HG03439 (cell line): Measurements from ENCODE around the gene MTNR1A.
"Not testable (repeated sequence)": the region's sequence is repeated elsewhere in the genome, so short reads cannot be mapped to it uniquely, and the experiment has no call there.

Experiments used
- ATAC-seq: cut with Tn5 transposase; IDR thresholded peaks from one replicate; pipeline ENCODE4 v1.9.1; 2021; ENCODE audit warnings: mild to moderate bottlenecking, moderate library complexity; ENCODE audit not compliant: unreplicated experiment

MTNR1A gene

DNA sequence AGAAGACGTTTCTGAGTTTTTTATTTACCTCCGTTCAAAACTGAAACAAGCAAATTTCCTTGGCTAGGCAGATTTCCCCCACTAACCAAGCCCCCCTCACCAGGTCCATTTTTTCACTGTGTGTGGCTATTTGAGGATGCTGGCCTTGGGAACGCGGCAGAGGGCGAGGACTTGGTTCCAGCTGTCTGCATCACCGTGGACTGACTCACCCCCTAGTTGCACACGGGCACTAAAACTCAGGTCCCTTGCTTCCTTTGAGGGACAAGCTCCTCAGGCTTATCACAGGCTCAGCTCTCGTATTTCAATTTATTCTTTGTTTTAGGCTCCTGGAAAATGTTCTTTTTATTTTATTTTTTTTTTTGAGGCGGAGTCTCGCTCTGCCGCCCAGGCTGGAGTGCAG is 8.4 kb upstream of the MTNR1A start:
- no peak for ATAC-seq

DNA sequence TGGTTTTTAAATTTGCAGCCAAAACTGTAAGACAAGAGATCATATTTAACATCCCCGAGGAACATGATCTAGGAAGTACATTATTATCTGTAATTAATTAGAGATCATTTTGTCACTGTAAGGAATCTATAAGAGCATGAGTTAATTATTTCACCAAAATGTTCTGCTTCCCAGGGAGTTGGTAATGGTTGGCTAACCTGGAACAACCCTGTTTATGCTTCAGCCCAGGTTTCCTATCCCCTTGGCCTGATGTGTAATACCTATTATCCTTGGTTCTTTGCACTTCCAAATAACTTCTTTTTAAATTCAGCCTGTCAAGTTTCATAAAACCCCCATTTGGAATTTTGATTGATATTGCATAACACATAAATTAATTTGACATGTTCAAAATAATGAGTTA is 6.4 kb upstream of the MTNR1A start:
- no peak for ATAC-seq

DNA sequence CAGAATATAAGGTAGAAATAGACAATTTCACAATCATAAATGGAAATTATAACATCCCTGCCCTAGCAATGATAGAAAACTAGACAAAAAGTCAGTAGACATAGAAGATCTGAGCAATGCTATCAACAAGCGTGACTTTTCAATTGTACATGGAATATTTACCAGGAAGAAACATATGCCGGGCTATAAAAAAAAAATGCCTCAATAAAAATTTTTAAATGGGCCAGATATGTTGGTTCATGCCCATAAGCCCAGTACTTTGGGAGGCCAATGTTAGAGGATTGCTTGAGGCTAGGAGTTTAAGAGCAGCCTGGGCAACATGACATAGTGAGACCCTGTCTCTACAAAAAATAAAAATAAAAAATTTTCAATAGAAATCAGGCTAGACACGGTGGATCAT is 5.3 kb upstream of the MTNR1A start:
- ATAC-seq, result no peak

DNA sequence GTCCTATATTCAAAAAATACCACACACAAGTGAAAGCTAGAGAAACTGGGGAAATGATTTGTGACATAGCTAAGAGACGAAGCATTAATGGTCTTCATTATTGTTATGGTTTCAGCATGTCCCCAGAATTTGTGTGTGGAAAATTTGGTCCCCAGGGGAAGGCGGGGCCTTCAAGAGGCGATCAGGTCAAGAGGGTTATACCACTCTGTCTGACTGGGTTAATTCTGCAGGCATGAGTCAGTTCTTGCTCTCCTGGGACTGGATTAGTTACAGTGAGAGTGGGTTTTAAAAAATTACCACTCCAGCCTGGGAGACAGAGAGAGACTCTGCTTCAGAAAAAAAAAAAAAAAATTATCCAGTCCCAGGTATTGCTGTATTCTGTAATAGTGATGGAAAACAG is 2.1 kb upstream of the MTNR1A start:
- no peak for ATAC-seq

DNA sequence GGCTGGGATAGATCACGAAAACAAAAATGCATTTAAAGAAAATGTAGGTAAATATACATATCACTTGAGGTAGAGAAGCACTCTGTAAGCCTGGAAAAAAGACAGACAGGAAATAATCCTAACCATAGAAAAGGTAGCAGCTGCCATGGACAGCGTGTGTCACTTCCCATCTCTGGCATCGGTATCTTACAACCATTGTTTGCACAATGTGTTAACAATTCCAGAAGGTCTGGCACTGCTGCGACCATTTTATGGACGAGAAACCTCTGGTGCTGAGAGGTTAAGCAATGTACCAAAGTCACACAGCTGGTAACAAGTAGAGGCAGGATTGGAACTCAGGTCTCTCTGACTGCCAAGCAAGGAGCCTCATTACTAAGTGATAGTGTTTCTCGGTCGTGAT is 1.7 kb upstream of the MTNR1A start:
- no peak for ATAC-seq

DNA sequence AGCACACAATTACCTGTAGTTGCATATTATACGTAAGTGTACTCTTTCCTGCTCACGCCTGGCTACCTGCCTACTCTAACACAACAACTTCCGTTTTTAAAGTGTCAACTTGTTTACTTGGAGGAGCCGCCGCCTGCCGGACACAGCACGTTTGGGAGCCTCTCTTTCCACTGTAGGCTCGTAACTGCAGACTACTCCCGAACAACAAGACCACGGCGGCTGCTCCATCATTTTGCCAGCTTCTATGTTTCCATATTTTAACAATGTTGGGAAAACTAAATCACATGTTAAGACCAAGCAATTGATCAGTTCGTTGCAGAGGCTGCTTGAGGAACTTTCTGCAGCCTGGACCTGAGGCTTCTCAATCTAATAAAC is 841 bp downstream of the MTNR1A start:
- no peak for ATAC-seq

- ATAC-seq, result no peak
Measured at GRCh38 chr4:186553717-186554116, 1.6 kb downstream of the MTNR1A start.

GRCh38 chr4:186551849-186552248 is 3.5 kb downstream of the MTNR1A start:
- no peak for ATAC-seq

DNA sequence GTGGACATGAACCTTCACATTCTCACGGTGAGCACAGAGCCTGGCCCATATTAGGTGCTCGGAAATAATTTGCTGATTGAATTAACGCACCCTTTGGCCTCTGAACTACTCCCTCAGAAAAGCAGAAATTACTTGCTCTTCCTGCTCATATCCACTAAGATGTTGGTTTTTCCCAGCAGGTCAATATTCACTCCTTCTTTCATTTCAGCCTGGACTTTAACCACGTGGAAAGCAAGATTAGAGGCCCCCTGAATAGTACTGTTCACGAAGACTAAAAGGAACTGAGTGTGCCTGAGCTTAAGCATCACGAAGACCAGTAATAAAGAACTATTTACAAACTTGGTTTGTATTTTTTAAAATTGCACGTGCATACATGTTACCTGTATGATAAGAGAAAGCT is 9.9 kb downstream of the MTNR1A start:
- no peak for ATAC-seq

DNA sequence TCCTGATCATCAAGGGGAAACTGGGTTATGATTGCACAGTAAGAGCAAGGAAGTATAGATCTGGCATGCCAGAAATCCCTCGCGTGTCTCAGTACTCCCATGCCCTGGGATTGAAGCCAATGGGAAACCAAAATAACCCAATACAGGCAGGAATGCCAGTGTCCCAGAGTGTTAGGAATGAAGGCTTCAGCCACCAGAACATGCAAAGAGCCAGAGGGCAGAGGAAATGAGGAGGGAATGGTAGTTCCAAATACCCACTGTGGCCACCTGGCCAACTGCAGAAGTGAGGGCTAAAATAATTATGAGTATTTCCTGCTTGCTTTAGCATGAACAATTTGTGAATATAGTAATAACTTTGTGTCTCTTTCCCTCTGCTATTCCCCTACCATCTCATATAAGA is 12.2 kb downstream of the MTNR1A start:
- ATAC-seq, result no peak

GRCh38 chr4:186541801-186542200 is 13.6 kb downstream of the MTNR1A start:
- no peak for ATAC-seq

- ATAC-seq, result no peak
Measured at GRCh38 chr4:186537843-186538521, 17.4 kb downstream of the MTNR1A start.

GRCh38 chr4:186536285-186536684 is 19.1 kb downstream of the MTNR1A start:
- ATAC-seq, result no peak

DNA sequence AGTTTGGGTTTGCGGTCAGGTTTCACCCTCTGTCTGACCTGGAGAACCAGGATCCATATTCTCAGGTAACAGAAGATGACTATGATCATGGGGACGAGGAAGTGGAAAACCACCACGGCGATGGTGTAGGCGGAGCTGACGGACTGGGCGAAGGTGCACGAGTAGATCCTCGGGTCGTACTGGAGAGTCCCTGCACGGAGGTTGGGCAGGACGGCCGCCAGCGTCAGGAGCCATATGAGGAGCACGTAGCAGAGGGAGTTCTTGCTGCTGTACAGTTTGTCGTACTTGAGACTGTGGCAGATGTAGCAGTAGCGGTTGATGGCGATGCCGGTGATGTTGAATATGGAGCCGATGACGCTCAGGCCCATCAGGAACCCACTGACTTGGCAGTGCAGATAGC is 21.3 kb downstream of the MTNR1A start:
- no peak for ATAC-seq

GRCh38 chr4:186523927-186524326 is 31.4 kb downstream of the MTNR1A start:
- not testable (repeated sequence) for ATAC-seq

DNA sequence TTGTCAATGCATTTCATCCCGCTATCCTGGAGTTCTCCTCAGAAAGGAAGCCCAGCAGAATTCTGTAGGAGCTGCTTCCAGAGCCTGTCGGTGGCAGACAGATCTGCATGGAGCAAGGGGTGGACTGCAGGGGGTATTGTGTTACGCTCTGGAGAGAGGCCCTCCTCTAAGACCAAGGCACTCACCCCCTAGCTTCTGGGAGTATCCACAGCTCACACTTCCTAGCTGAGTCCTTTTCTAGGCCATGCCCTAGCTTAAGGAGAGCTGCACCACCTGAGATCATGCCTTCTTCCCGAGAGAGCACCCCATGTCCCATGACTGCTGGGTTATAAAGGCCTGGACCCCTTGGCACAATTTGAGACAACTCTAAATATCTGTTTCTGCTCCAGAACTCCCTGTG is 39.1 kb downstream of the MTNR1A start:
- ATAC-seq, result no peak

GRCh38 chr4:186514271-186514950 is 41.0 kb downstream of the MTNR1A start:
- no peak for ATAC-seq

DNA sequence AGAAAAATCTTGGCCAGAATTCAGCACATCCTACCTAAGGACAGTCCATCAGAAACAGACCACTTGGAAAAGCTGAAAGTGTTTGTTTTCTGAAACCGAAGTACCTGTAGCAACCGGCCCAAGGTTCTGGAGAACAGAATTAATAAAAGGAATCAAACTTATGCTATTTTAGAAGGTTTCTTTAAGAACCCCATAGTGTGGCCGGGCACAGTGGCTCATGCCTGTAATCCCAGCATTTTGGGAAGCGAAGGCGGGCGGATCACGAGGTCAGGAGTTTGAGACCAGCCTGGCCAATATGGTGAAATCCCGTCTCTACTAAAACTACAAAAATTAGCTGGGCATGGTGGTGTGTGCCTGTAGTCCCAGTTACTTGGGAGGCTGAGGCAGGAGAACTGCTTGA is 50.6 kb downstream of the MTNR1A start:
- not testable (repeated sequence) for ATAC-seq

- ATAC-seq, result no peak
Measured at GRCh38 chr4:186502231-186502630, 53.1 kb downstream of the MTNR1A start.

DNA sequence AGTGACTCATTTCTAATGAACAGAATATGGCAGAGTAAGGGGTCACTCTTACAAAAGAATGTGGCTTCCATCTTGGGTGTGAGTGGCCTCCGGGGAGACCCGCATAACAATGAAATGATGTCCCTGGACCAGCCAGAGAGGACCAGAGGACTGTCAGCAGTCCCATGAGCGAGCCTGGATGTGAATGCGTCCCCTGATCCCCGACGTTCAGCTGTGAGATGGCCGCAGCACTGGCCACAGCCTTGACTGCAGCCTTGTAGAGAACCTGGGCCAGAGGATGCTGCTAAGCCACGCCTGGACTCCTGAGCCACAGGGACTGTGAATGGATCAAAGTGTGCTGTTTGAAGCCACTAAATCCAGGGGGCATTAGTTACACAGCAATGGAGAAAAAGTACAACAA is 53.8 kb downstream of the MTNR1A start:
- ATAC-seq, result no peak

GRCh38 chr4:186500721-186501304 is 54.6 kb downstream of the MTNR1A start:
- no peak for ATAC-seq

GRCh38 chr4:186499467-186499866 is 55.9 kb downstream of the MTNR1A start:
- no peak for ATAC-seq
